ENCODE measurements around the gene TINAGL1.

DNA sequence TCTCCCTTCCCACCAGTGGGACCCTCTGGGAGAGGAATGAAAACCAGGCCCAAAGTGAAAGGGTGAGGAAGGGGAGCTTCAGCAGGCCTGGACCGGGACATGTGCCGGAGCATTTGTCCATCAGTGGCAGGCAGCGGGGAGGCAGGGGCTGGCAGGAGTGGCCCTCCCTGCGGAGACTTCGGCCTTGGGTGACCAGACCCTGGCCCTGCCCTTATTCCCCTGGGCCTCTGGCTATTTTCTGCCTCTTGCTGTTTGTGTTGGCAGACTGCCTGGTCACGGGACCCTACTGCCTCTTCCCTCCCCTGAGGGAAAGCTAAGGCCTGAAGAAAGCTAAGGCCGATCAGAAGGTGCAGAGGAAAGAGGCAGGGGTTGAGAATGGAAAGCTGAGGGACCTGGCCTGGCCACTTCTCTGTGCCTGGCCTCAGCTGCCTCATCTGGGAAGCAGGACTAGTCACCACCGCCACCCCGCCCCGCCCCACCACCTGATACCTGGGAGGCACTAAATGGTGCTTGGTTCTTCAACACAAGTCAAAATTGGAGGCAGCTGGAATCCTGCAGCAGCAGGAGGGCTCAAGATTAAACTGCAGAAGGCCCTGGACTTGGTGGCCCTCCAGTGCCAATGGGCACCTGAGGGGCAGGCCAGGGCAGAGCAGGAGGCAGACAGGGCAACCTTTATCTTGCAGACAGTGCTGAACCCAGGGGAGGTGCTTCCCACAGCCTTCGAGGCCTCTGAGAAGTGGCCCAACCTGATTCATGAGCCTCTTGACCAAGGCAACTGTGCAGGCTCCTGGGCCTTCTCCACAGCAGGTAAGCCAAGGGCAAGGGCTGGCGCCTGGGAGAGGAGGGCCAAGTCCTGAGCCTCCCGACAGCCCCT, 7.9 kb downstream of the TINAGL1 start:
- TF ChIP-seq, protein P1, sequence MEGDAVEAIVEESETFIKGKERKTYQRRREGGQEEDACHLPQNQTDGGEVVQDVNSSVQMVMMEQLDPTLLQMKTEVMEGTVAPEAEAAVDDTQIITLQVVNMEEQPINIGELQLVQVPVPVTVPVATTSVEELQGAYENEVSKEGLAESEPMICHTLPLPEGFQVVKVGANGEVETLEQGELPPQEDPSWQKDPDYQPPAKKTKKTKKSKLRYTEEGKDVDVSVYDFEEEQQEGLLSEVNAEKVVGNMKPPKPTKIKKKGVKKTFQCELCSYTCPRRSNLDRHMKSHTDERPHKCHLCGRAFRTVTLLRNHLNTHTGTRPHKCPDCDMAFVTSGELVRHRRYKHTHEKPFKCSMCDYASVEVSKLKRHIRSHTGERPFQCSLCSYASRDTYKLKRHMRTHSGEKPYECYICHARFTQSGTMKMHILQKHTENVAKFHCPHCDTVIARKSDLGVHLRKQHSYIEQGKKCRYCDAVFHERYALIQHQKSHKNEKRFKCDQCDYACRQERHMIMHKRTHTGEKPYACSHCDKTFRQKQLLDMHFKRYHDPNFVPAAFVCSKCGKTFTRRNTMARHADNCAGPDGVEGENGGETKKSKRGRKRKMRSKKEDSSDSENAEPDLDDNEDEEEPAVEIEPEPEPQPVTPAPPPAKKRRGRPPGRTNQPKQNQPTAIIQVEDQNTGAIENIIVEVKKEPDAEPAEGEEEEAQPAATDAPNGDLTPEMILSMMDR (IDR thresholded peaks at IDR 0.05; ENCODE audit: low read depth, low read length) = no peak
- no peak for TF ChIP-seq EZH2phosphoT487 (IDR thresholded peaks at IDR 0.05; ENCODE audit: low read depth)
